ENCODE results near the gene DDN.

Gene DDN

GRCh38 chr12:48999371-49000131, at the start of gene DDN:
TSS of gene DDN (minus strand) at chr12:48999375. CDS start at chr12:48999287, 88 bp downstream.
- DNase-seq: peak; percentile 75

- no peak for DNase-seq
Measured at GRCh38 chr12:49048953-49049352, 49.8 kb upstream of the DDN start.

GRCh38 chr12:49046129-49046895, 47.1 kb upstream of the DDN start:
- DNase-seq: no peak

GRCh38 chr12:49044660-49045059, 45.5 kb upstream of the DDN start:
- no peak for DNase-seq

- DNase-seq: peak; percentile 88
Measured at GRCh38 chr12:49043856-49044258, 44.7 kb upstream of the DDN start.

GRCh38 chr12:49043241-49043640, 44.1 kb upstream of the DDN start:
- no peak for DNase-seq

- DNase-seq: no peak
Measured at GRCh38 chr12:49041881-49042484, 42.8 kb upstream of the DDN start.

- no peak for DNase-seq
Measured at GRCh38 chr12:49041036-49041880, 42.1 kb upstream of the DDN start.

- DNase-seq: no peak
Measured at GRCh38 chr12:49040364-49040855, 41.2 kb upstream of the DDN start.

GRCh38 chr12:49039421-49040363, 40.5 kb upstream of the DDN start:
- no peak for DNase-seq

- DNase-seq: no peak
Measured at GRCh38 chr12:49038291-49038955, 39.2 kb upstream of the DDN start.

- no peak for DNase-seq
Measured at GRCh38 chr12:49037947-49038237, 38.7 kb upstream of the DDN start.

- DNase-seq: no peak
Measured at GRCh38 chr12:49037111-49037946, 38.2 kb upstream of the DDN start.

GRCh38 chr12:49036029-49036428, 36.9 kb upstream of the DDN start:
- no peak for DNase-seq

- DNase-seq: no peak
Measured at GRCh38 chr12:49034286-49034622, 35.1 kb upstream of the DDN start.

- DNase-seq: no peak
Measured at GRCh38 chr12:49033611-49034285, 34.6 kb upstream of the DDN start.

- no peak for DNase-seq
Measured at GRCh38 chr12:49032679-49033447, 33.7 kb upstream of the DDN start.

GRCh38 chr12:49032276-49032675, 33.1 kb upstream of the DDN start:
- DNase-seq: no peak

GRCh38 chr12:49031573-49032161, 32.5 kb upstream of the DDN start:
- no peak for DNase-seq

Data from hematopoietic multipotent progenitor cell treated with erythropoietin and hydrocortisone succinate and interleukin-3 and kit ligand, for 6 days (in vitro differentiated cells).